GM18907 (cell line): Measurements from ENCODE around the gene HMBS.

Experiments
- ATAC-seq: cut with Tn5 transposase; IDR thresholded peaks from one replicate; pipeline ENCODE4 v1.9.1; 2021; ENCODE audit warnings: mild to moderate bottlenecking, moderate library complexity; ENCODE audit not compliant: unreplicated experiment

Gene HMBS

DNA sequence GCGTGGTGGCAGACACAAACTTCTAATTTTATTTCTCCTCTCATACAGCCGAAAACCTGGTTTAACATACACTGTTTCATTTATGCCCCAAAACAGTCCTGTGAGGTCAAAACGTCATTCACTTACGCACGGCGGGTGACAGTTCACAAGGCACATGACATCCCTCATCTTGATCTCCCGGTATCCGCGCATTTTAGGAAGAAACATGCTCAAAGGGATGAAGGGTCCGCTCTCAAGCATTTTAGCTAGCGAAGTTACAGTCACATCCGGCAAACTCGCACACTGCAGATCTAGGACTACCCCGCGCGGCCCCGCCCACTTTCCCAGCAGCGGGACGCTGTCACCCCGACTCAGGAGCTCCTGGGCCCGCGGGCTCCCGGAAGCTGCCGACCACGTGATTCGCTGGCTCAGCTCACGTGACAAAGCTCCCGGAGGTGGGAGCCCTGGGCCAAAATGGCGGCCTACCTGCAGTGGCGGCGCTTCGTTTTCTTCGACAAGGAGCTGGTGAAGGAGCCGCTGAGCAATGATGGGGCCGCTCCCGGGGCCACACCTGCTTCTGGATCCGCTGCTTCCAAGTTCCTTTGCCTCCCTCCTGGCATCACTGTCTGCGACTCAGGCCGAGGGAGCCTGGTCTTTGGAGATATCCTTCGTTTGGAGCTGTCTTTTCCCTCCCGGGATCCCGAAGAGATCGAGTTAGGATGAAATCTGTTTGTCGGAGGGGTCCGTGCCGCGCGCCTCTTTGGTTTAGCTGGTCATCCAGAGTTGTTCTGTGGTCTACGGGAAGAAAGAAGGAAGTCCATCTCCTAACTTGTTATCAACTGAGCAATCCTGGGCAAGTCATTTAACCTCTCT is 17.1 kb upstream of the HMBS start, which contains the start of gene VPS11:
TSS of gene VPS11 (plus strand) at position 448 of the 852 bp plus-strand sequence. CDS start at position 454, 6 bp downstream.
- ATAC-seq: peak; percentile 91

DNA sequence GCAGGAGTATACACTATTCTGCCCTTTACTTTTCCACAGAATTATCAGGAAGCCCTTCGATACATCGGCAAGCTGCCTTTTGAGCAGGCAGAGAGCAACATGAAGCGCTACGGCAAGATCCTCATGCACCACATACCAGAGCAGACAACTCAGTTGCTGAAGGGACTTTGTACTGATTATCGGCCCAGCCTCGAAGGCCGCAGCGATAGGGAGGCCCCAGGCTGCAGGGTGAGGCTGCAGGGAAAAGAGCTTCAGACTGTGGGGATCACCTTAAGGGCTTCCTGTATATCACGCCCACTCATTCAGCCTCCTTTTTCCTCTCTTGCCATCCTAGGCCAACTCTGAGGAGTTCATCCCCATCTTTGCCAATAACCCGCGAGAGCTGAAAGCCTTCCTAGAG is 6.8 kb upstream of the HMBS start:
- ATAC-seq: no peak

DNA sequence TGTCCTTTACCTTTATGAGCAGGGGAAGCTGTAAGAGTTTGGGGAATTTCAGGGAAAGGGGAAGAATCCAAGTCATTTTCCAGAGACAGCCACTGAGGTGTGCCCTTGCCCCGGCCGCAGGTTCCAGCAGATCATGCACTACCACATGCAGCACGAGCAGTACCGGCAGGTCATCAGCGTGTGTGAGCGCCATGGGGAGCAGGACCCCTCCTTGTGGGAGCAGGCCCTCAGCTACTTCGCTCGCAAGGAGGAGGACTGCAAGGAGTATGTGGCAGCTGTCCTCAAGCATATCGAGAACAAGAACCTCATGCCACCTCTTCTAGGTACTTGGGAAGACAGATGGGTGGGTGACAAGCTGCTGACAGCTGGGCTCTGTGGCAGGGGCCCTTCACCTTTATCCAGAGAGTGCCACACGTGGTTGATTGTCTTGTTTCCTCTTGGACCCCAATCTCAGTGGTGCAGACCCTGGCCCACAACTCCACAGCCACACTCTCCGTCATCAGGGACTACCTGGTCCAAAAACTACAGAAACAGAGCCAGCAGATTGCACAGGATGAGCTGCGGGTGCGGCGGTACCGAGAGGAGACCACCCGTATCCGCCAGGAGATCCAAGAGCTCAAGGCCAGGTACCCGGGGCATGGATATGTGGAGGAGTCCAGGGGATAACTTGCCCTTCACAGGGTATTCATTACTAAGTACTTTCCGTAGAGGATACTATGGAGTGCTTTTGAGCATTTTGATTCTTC is 5.8 kb upstream of the HMBS start:
- no peak for ATAC-seq

DNA sequence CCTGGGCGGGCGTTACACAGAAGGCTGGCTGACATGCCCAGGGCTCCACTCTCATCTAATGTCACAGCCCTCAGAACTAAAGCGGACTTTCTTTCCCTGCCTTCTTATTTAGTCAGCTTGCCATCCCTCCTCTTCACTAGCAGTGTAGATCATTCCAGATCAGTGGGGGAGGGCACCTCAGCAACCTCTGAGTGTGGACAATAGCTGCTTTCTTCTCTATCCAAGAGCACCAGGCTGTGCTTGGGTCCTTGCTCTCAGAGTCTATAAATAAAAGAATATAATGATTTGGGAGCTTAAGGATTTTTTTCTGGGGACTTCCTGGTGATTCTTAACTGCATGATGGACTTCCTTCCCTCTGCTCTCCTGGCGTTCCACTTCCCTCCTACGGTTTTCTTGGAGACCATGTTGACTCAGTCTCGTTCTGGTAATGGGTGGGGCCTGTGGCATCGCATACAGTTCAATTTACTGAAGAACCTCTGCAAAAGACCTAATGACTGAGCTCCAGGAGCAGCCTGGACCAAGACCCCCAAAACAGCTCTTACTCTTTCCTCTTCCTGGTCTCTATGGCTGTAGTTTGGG is 2.9 kb upstream of the HMBS start:
- ATAC-seq: no peak

DNA sequence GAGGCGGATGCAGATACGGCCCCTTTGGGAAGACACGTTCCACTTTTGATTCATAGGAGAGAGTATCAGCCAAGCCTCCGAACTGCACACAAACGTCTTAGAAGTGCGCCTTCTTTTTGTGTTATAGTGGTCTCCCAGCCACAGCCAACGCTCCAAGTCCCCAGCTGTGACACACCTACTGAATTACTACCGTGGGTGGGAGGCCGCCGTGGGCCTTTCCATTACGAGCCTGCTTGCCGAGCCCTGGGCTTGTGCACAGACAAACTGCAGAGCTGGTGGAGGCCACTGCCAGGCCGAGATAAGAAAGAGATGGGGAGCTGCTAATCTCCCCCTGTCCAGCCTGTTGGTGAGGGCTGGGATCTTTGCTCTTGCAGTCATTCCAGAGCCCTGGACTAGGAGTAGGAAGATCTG is 761 bp downstream of the HMBS start:
- peak; percentile 10 for ATAC-seq

DNA sequence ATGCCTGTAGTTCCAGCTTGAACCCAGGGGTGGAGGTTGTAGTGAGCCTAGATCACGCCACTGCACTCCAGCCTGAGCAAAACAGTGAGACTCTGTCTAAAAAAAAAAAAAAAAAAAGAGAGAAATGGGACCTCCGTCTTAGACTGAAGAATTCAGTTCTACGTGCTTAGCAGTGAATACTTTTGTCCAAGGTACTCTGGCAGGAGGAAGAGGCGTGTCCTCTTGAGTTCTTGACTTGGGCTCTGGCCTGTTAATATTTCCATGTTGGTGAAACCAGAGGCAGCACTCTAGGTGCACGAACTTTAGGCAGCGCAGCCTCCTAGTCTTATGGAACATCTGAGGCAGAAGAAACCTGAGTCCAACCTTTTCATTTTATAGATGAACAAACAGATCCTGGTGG is 2.4 kb downstream of the HMBS start:
- ATAC-seq: no peak

DNA sequence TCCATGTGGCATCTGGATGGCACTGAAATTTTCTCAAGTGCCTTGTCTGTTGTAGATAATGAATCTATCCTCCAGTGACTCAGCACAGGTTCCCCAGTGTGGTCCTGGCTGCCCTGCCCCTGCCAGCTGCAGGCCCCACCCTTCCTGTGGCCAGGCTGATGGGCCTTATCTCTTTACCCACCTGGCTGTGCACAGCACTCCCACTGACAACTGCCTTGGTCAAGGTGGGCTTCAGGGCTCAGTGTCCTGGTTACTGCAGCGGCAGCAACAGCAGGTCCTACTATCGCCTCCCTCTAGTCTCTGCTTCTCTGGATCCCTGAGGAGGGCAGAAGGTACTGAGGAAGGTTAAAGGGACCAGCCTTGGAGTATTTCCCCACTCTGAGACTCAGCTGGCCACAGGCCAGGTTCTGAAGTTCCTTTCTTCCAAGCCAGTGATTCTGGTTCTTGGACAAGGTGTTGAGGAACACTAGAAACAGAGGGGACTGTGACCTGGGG is 3.1 kb downstream of the HMBS start:
- no peak for ATAC-seq

DNA sequence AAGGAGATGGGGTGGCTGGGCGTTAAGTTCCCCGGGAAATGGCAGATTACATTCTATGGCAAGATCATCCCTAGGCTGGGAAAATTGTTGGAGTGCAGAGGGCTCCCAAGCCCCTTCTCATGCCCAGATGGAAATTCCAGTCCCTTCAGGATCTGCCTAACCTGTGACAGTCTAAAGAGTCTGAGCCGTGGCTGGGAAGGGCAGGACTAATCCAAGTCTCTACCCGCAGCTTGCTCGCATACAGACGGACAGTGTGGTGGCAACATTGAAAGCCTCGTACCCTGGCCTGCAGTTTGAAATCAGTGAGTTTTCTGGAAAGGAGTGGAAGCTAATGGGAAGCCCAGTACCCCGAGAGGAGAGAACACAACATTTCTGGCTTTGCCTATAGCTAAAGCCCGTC is 3.7 kb downstream of the HMBS start:
- ATAC-seq: no peak

DNA sequence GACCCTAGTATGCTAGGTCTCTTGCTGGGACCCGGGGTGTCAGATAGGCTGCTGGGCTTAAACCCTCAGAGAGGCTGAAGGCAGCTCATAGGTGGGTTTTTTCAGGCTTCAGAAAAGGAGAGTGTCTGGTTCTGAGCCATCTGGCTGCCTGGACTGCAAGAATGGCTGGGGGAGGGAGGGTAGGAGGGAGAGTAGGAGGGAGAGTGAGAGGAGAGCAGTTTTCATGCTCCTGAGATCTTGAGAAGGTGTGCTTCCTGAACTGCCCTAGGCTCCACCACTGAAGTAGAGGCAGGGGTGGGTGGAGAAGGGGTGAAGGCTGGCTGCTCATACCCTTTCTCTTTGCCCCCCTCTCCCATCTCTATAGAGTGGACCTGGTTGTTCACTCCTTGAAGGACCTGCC is 4.6 kb downstream of the HMBS start:
- no peak for ATAC-seq

DNA sequence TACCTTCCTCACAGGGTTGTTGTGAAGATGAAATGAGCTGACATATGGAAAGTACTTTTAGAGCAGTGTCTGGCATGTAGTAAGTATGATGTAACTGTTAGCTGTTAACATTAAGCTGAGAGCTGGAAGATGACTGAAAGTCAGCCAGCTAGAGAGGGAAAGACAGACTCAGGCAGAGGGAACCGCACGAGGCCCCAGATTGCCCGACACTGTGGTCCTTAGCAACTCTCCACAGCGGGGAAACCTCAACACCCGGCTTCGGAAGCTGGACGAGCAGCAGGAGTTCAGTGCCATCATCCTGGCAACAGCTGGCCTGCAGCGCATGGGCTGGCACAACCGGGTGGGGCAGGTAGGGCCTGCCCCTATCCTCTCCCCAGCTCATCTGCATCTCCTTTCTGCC is 6.5 kb downstream of the HMBS start:
- ATAC-seq: no peak

DNA sequence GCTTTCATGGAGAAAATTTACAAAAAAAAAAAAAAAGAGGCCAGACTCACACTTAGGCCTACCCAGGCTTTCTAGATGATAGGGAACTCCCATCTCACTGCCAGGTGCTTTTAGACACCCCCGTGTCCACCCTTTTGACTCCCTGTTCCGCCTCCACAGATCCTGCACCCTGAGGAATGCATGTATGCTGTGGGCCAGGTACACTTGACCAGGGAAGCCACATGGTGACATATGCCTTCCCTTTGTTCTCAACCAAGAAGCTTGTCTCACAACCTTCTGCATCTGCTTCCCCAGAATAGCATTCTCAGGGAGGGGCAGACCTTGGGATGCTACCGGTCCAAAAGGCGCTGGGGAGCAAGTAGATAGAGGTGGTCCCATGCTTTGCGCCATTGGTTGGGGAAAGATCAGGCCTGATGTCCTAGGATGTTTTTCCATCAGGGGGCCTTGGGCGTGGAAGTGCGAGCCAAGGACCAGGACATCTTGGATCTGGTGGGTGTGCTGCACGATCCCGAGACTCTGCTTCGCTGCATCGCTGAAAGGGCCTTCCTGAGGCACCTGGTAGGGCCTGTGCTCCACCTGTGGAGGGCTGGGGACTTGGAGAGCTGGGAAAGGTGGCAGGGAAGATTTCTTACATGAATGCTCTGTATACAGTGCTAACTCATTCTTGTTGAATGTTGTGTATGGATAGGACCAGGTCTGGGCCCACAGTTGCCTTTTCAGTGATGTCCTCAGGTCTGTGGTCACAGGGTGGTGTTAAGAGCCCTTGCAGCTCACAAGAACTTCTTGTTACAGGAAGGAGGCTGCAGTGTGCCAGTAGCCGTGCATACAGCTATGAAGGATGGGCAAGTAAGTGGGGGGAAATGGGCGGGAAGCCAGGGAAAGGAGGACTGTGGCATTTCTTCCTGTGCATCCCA is 7.5 kb downstream of the HMBS start:
- no peak for ATAC-seq

DNA sequence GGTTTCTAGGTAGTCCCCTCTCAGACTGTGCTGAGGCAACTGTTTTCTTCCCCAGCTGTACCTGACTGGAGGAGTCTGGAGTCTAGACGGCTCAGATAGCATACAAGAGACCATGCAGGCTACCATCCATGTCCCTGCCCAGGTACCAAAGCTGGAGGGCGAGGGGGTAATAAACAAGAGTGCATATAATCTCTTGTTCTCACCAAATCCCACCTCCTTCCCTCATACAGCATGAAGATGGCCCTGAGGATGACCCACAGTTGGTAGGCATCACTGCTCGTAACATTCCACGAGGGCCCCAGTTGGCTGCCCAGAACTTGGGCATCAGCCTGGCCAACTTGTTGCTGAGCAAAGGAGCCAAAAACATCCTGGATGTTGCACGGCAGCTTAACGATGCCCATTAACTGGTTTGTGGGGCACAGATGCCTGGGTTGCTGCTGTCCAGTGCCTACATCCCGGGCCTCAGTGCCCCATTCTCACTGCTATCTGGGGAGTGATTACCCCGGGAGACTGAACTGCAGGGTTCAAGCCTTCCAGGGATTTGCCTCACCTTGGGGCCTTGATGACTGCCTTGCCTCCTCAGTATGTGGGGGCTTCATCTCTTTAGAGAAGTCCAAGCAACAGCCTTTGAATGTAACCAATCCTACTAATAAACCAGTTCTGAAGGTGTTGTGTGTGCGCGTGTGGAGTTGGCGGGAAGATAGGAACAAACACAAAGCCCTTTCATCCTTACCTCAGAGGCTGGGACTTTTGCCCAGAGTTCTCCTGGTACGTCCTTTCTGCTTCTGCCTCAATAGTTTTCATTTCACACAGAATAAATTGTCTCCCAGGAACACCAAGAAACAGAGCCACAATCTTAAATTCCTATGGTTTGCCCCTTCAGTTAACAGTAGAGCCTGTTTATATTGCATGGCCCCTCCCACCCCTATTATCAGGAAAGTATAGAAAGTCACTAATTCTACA is 8.5 kb downstream of the HMBS start:
- ATAC-seq: no peak

DNA sequence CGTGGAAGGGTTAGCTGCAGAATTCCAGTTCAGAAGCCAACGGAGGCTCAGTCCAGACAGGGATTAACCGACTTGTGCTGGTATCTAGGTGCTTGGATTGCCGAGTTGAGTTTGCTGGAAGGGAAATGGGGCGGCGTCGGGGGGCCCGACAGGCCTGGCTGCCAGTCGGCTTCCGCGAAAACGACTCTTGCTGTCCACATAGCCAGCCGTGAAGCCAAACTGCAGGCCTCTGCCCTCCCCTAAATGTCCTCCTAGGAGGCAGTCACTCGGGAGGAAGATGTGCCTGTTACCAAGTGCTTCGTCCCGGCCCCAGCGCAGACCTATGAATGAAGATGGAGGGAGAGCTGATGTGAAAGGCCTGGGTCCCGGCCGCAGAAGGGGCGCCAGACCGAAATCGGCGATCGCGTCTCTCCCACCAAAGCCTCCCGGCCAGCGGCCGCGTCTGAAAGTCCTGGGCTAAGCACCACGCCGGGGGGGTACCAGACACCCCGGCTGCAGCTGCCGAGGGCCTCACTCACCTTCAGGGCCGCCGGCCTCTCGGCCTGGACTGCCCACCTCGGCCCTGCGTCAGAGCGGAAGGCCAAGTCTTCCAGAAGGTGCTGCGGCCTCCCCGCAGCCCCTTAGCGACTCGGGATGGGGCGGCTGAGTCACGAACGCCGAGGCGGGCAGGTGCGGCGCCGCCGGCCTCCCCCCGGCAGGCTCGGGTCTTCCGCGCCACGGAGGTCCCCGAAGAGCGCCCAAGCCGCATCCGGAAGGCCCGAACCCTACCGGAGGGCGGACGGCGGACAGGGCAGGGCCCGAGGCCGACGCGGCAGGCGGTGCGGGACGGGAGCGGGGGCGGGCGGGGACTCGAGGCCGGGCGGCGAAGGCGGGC is 9.5 kb downstream of the HMBS start:
- peak; percentile 7 for ATAC-seq

DNA sequence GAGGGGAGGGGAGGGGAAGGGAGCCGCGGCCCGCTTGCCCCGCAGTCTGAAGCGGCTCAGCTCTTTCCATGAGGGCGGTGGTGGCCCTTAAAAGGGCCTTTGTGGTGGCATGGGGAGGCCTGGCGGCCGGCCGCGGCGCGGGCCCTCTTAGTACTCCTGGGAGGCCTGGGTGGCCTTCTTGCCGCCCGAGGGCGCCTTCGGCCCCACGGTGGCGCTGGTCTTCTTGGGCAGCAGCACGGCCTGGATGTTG is 10.1 kb downstream of the HMBS start:
- ATAC-seq: peak; percentile 40

DNA sequence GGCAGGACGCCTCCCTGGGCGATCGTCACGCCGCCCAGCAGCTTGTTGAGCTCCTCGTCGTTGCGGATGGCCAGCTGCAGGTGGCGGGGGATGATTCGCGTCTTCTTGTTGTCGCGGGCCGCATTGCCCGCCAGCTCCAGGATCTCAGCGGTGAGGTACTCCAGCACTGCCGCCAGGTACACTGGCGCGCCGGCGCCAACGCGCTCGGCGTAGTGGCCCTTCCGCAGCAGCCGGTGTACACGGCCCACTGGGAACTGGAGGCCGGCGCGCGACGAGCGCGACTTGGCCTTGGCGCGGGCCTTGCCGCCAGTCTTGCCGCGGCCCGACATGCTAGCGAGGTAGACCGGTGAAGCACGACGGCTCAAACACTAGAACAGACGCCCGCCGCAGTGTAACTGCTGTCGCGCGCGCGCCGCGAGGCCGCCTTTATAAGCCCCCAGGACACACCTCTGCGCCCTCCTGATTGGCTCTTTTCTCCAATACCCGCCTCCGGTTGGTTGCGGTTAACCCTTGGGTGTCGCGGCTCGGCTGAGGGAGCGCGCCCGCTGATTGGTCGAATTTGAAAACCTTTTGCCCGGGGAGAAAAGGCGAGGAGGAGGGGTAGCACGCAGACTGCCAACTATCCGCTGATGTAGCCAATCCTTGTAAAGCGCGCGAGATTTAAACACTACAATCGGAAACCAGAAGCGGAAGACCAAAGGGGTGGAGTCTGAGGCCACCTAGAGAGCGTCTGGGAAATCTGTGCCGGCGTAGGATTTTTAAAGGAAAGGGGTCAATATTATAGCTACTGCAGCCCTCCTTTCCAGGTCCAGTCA is 10.6 kb downstream of the HMBS start:
- ATAC-seq: peak; percentile 82

DNA sequence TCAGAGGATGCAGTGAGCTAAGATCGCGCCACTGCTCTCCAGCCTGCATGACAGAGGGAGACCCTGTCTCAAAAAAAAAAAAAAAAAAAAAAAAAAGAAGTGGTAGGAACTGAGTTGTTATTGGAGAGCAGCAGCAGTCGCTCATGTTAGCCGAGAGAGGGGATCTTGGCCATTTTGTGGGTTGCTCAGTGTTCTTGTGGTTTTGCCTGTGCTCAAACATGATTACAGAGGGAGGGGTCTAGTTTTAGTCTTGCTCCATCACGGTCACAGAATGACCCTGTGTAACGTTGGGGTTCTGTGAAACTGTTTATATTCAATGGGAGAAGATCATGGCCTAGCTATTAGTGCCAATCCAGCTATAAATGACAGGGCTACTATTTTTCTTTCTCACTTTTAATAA is 15.0 kb downstream of the HMBS start:
- no peak for ATAC-seq

DNA sequence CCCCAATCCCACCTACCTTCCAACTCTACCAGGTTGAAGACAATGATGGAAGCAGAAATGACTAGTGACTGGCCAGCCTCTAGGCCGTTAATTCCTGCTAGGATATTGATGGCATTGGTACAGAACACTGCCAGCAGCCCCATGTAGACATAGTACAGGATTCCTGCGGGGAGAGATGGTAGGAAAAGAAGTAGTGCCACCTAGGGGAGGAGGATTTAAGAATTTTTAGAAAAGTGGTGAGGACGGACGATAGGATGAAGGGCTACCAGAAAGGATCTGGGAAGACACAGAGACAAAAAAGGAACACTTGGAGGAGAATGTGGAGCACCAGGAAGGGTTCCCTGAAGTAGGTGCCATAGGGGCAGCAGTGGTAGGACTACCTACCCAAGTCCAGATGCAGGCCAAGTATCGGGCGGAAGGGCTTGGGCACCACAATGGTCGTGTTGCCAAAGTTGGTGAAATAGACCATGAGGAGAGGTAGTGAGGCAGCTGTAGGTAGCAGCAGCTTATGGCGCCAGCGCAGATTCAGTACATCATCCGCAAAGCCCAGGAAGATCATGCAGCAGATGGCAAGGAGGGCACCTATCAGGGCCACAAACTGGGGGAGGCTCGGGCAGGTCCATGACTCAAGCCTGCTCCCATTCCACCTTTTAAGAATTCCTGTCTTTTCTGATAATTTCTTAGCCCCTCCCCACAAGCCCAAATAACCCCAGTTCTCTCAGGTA is 15.7 kb downstream of the HMBS start:
- no peak for ATAC-seq
